Fibroblast of villous mesenchyme (primary cell): Measurements from ENCODE around the gene SMYD4. TPM values are rescaled to one million over a fixed set of nuclear protein-coding genes. Genes with fewer than 3 reads are reported as not detected.
A peak's percentile ranks its signal among the peaks of the same experiment; 100 is the strongest.

Experiments used
- DNase-seq: peaks from one replicate; pipeline ENCODE4 v3.0.0-alpha.2; 2010; ENCODE audit warnings: low read depth
- H3K4me3 ChIP-seq: 2 replicates; pipeline ENCODE4 v1.5.1; 2011; ENCODE audit warnings: low read depth, mild to moderate bottlenecking, low read length
- CTCF ChIP-seq: IDR thresholded peaks from 2 replicates; pipeline ENCODE4 v1.5.1; 2012; ENCODE audit warnings: low read depth, mild to moderate bottlenecking, low read length; ENCODE audit not compliant: insufficient read depth
- total RNA-seq: library from RNA; depleted of rRNA; stranded (reverse); fragments of >200 nt; gene quantifications from 2 replicates; pipeline ENCODE4 v1.2.3, GENCODE V29; 2012

Gene SMYD4
- total RNA-seq, 1 donor: 12.5 TPM

GRCh38 chr17:1732241-1732832, 97.4 kb downstream of the SMYD4 start:
- DNase-seq: no peak
- no peak overlapping the region for H3K4me3 ChIP-seq
- TF ChIP-seq CTCF: no peak

- no peak for DNase-seq
- H3K4me3 ChIP-seq: no peak overlapping the region
- no peak for TF ChIP-seq CTCF
Measured at GRCh38 chr17:1731194-1731506, 98.6 kb downstream of the SMYD4 start.

- TF ChIP-seq CTCF: no peak
- DNase-seq: peak; percentile 98
- H3K4me3 ChIP-seq: no peak overlapping the region
Measured at GRCh38 chr17:1730326-1731193, 99.1 kb downstream of the SMYD4 start.

GRCh38 chr17:1729966-1730325, 99.8 kb downstream of the SMYD4 start:
- no peak for TF ChIP-seq CTCF
- no peak for DNase-seq
- H3K4me3 ChIP-seq: no peak overlapping the region

Other genes starting within 250 kb of the SMYD4 start
- 3.5 and 8.6 TPM in 2 replicates for gene SLC43A2, start 201.1 kb downstream of the SMYD4 start, total RNA-seq
- 0.64 and 1.3 TPM in 2 replicates for gene SCARF1, start 184.2 kb downstream of the SMYD4 start, total RNA-seq
- 7.4 and 9.1 TPM in 2 replicates for gene RILP, start 180.0 kb downstream of the SMYD4 start, total RNA-seq
- gene PRPF8, start 145.0 kb downstream of the SMYD4 start, total RNA-seq: 107 and 117 TPM in 2 replicates
- 3.5 and 3.9 TPM in 2 replicates for gene TLCD2, start 119.5 kb downstream of the SMYD4 start, total RNA-seq
- 26.8 and 34.5 TPM in 2 replicates for gene WDR81, start 105.2 kb downstream of the SMYD4 start, total RNA-seq
- gene SERPINF2, start 87.0 kb downstream of the SMYD4 start, total RNA-seq: 0.43 TPM in 1 of 2 replicates, not detected in the other
- 51.0 and 108 TPM in 2 replicates for gene SERPINF1, start 67.8 kb downstream of the SMYD4 start, total RNA-seq
- 13.4 and 13.5 TPM in 2 replicates for gene RPA1, start 103 bp upstream of the SMYD4 start, total RNA-seq
- gene RTN4RL1, start 195.4 kb upstream of the SMYD4 start, total RNA-seq: 0.43 TPM in 1 of 2 replicates, not detected in the other
- 45.1 and 58.7 TPM in 2 replicates for gene DPH1, start 200.3 kb upstream of the SMYD4 start, total RNA-seq
- gene OVCA2, start 212.1 kb upstream of the SMYD4 start, total RNA-seq: 48.4 and 61.8 TPM in 2 replicates
- gene HIC1, start 225.2 kb upstream of the SMYD4 start, total RNA-seq: 81.6 and 102 TPM in 2 replicates